Measurements from ENCODE around the gene KDM4D.

GRCh38 chr11:94959179-94959578 is 14.3 kb upstream of the KDM4D start:
- no peak for TF ChIP-seq EZH2 (IDR thresholded peaks at IDR 0.05; ENCODE audit: low read depth, unreplicated experiment)
- TF ChIP-seq, protein P1, sequence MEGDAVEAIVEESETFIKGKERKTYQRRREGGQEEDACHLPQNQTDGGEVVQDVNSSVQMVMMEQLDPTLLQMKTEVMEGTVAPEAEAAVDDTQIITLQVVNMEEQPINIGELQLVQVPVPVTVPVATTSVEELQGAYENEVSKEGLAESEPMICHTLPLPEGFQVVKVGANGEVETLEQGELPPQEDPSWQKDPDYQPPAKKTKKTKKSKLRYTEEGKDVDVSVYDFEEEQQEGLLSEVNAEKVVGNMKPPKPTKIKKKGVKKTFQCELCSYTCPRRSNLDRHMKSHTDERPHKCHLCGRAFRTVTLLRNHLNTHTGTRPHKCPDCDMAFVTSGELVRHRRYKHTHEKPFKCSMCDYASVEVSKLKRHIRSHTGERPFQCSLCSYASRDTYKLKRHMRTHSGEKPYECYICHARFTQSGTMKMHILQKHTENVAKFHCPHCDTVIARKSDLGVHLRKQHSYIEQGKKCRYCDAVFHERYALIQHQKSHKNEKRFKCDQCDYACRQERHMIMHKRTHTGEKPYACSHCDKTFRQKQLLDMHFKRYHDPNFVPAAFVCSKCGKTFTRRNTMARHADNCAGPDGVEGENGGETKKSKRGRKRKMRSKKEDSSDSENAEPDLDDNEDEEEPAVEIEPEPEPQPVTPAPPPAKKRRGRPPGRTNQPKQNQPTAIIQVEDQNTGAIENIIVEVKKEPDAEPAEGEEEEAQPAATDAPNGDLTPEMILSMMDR (conservative IDR thresholded peaks at IDR 0.05; ENCODE audit: low read depth in 2 of 2), result no peak
- TF ChIP-seq EZH2phosphoT487 (IDR thresholded peaks at IDR 0.05; ENCODE audit: unreplicated experiment), result no peak
- no peak for TF ChIP-seq ZNF462 (CRISPR knock-in tag; IDR thresholded peaks at IDR 0.05)
- TF ChIP-seq, protein P2, sequence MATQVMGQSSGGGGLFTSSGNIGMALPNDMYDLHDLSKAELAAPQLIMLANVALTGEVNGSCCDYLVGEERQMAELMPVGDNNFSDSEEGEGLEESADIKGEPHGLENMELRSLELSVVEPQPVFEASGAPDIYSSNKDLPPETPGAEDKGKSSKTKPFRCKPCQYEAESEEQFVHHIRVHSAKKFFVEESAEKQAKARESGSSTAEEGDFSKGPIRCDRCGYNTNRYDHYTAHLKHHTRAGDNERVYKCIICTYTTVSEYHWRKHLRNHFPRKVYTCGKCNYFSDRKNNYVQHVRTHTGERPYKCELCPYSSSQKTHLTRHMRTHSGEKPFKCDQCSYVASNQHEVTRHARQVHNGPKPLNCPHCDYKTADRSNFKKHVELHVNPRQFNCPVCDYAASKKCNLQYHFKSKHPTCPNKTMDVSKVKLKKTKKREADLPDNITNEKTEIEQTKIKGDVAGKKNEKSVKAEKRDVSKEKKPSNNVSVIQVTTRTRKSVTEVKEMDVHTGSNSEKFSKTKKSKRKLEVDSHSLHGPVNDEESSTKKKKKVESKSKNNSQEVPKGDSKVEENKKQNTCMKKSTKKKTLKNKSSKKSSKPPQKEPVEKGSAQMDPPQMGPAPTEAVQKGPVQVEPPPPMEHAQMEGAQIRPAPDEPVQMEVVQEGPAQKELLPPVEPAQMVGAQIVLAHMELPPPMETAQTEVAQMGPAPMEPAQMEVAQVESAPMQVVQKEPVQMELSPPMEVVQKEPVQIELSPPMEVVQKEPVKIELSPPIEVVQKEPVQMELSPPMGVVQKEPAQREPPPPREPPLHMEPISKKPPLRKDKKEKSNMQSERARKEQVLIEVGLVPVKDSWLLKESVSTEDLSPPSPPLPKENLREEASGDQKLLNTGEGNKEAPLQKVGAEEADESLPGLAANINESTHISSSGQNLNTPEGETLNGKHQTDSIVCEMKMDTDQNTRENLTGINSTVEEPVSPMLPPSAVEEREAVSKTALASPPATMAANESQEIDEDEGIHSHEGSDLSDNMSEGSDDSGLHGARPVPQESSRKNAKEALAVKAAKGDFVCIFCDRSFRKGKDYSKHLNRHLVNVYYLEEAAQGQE (IDR thresholded peaks at IDR 0.05; ENCODE audit: unreplicated experiment), result no peak
- TF ChIP-seq POLR2AphosphoS5 (IDR thresholded peaks at IDR 0.05; ENCODE audit: low read depth), result no peak
- TF ChIP-seq ETS1 (IDR thresholded peaks at IDR 0.05), result no peak
- TF ChIP-seq ZNF114 (CRISPR knock-in tag; IDR thresholded peaks at IDR 0.05), result no peak
- no peak for TF ChIP-seq JUNB (IDR thresholded peaks at IDR 0.05; ENCODE audit: unreplicated experiment)

All from GM23338 (cell line).